HG03064 (cell line): ENCODE data around the gene CCDC184.
"Not testable (repeated sequence)": the region's sequence is repeated elsewhere in the genome, so short reads cannot be mapped to it uniquely, and the experiment has no call there.

Experiments used
- ATAC-seq: cut with Tn5 transposase; IDR thresholded peaks from one replicate; pipeline ENCODE4 v1.9.1; 2021; ENCODE audit warnings: low read depth; ENCODE audit not compliant: unreplicated experiment

CCDC184 gene

DNA sequence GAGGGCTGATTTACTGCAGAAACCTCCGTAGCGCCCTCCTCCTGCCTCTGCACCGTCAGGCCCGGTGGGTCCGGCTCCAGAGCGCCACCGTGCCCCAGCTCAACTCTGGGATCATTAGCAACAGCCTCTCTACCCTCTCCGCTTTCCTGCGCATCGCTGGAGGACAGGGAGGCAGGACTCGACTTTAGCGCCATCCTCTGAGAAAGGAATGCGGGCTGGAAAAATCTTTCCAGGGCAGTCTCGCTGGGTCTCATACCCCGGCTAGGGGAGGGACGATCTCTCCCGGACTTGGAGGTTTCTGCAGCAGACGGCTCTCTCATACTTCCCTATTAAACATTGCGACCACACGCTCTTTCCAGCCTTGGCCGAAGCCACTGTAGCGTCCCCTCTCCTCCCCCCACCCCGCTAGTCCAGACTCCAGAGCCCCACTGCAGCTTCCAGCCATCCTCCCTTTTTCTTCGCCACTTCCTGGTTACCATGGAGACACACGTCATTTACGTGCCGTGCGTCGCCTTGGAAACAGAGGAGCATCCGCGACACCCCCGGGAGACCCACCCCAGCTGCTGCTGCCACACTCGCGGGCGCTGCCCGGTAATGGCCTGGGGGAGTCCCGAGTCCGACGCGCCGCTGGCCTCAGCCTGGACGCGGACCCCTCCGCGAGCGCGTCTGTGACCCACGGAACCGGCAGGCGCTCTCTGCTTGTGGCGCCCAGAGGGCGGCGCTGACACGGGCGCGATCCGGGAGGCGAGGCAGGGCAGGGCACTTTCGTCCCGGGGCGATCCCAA, at the start of gene CCDC184:
CCDC184 (plus strand) TSS at position 554 of the 785 bp plus-strand sequence. CDS start 479 bp downstream, outside the sequence.
- peak; percentile 65 for ATAC-seq

GRCh38 chr12:48135027-48135426, 48.4 kb upstream of the CCDC184 start:
- no peak for ATAC-seq

GRCh38 chr12:48142818-48143674, 40.4 kb upstream of the CCDC184 start:
- no peak for ATAC-seq

GRCh38 chr12:48143898-48144297, 39.5 kb upstream of the CCDC184 start:
- no peak for ATAC-seq

- ATAC-seq = no peak
Observed at GRCh38 chr12:48145981-48146380, 37.5 kb upstream of the CCDC184 start.

DNA sequence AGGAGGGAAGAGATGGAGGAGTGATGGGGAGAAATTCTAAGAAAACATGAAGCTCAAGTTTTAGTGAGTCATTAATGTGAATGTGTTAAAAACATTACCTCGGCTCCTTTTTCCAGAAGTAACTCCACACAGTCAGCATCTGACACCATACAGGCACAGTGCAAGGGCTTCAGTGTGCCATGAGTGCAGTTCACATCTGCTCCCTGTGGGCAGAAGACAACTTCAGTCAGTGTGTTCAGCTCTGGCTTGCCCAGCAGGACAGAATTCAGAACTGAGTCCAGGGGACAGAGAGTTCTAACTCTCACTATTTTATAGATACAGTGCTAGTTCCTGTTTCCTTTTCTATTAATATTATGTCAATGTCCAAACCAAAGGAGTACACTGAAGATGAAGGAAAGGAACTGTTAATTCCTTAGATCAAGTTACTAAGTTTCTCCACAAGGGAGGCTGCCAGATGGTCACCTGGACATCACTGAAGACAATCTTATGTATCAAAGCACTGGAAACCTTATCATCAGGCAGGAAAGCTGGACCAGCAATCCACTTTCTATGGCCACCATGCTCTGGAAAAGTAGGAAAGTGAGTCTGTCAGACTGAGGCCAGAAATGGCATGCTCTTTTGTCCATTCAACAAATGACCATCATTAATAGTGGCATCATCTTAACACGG, 32.2 kb upstream of the CCDC184 start:
- ATAC-seq = no peak

DNA sequence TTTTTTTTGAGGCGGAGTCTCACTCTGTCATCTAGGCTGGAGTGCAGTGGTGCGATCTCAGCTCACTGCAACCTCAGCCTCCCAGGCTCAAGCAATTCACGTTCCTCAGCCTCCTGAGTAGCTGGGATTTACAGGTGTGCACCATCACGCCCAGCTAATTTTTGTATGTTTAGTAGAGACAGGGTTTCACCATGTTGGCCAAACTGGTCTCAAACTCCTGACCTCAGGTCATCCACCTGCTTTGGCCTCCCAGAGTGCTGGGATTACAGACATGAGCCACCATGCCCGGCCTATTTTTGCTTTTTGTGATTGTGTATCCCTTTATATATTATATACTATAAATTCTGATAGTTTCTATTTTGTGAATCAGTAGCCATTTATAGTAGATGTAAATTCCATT, 27.7 kb upstream of the CCDC184 start:
- not testable (repeated sequence) for ATAC-seq

GRCh38 chr12:48156652-48157017, 26.8 kb upstream of the CCDC184 start:
- no peak for ATAC-seq

GRCh38 chr12:48157018-48157888, 26.2 kb upstream of the CCDC184 start, which contains the start of gene ASB8:
ASB8 (minus strand) TSS chr12:48157515; CDS start chr12:48153496, 4,019 bp downstream.
- peak; percentile 89 for ATAC-seq

DNA sequence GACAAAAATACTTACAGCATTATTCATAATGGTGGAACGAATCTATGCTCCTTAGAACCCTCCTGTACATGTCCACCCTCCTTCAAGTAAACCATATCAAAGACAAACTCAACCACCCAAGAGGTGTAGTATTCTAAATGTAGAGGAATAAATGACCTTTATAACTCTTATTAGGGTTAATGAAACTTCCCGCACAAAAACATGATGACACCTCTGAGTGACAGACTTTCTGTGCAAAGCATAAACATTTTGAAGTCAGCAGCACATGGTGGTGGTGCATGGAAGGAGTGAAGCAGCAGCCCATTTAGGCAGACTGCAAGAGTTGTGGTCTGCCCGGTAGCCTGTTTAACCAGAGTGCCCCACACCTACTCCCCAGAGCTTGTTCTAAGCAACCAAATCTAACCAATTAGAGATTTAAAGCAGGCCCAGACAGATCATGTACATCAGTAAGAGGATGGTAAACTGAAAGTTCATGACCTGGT, 25.5 kb upstream of the CCDC184 start:
- no peak for ATAC-seq

GRCh38 chr12:48160046-48160445, 23.4 kb upstream of the CCDC184 start:
- ATAC-seq = no peak

DNA sequence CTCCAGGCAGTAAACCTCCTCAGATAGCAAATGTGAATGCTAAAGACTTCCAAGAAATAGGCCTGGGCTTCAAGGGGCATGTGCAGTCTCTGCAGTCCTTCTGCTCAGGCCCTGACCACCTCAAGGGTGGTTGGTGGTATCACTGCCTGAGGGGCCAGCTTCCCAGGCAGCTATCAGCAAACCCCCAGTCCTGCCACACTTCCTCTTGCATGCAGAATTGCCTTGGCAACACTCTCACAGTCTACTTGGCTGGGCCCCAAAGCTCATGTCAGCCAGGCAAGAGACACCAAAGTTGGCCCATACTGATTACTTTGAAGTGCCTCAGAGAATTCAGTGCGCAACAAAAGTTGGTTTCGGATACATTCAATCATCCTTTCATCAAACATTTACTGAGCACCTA, 22.6 kb upstream of the CCDC184 start:
- no peak for ATAC-seq

DNA sequence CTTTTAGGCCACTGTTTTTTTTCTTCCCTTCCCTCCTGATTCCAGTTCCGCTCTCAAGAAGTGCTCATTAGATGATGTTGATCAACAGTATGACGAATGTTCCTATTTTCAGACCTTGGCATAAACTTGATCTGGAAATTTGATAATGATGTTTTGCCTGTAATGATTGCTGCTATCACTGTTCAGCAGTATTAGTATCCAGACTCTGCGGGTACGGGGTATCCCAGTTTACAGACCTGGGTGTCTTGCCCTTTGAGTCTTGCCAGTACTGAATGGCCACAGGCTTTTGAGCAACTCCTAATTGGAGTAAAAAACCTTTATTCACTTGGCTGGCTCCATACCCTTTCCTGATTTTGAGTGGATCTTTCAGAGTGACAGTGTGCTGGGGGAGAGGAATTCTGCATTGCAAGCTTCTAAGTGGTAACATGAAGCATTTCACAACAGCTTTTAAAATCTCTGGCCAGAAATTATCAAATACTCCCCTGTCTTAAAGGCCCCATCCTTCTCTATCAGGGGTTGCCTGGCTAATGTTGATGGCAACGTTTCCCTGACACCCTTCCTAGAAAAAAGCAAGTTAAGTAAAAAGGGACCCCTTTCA, 20.2 kb upstream of the CCDC184 start:
- no peak for ATAC-seq

- no peak for ATAC-seq
Observed at GRCh38 chr12:48164451-48164850, 19.0 kb upstream of the CCDC184 start.

DNA sequence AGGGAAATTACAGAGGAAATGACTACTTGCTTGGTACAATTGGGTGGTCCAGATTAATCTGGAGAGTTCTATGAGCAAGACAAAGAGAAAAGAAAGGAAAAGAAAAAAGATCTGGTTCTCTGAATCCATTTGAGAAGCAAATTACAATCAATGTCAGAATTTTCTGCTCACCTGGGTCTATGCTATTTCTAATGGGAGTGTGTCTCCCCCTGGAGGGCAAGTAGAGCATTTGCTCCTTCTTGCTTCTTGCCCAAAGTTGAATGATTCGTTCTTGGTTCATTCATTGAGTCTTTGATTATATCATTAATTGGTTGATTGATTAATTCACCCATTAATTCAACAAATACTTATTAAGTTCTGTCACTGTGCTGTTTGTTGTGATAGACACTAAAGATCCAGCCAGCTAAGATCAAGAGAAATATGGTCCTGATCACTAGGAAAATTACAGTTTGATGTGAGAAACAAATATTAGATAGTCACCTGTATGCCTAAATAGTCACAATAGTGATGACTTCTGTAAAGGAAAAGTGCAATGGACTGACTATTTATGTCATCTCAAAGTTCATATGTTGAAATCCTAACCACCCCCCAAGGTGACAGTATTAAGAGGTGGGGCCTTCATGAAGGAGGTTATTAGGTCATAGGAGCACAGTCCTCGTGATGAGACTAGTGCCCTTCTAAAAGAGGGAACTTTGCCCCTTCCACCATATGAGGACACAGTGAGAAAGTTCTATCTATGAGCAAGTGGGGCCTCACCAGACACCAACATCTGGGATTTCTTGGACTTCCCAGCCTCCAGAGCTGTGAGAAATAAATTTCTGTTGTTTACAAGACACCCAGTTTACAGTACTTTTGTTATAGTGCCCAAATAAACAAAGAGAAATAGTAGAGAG, 18.1 kb upstream of the CCDC184 start:
- ATAC-seq = no peak

- ATAC-seq = no peak
Observed at GRCh38 chr12:48169011-48169410, 14.4 kb upstream of the CCDC184 start.

GRCh38 chr12:48175613-48176416, 7.6 kb upstream of the CCDC184 start:
- no peak for ATAC-seq

DNA sequence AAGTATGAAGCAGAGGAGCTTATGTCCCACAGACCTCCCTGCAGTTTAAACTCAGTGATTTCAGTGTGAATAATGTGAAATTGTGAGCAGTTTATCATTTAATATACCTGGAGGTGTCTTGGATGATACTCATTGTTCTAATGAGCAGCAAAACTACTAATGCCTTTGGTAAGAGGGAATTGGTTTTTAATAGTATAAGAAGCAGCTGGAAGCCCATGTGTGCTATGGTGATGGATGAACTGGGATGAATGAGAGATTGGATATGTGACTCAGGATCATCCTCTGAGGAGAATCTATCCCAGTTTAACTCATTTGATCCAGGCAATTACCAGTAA, 7.1 kb upstream of the CCDC184 start:
- ATAC-seq = no peak
